Measurements from ENCODE around the gene JPH4.
"Not testable (repeated sequence)": the region's sequence is repeated elsewhere in the genome, so short reads cannot be mapped to it uniquely, and the experiment has no call there.

Gene JPH4

GRCh38 chr14:23578560-23579310, at the start of gene JPH4:
JPH4 (minus strand) TSS chr14:23578790; CDS start chr14:23577453, 1,337 bp downstream.
- DNase-seq = no peak

GRCh38 chr14:23627961-23628360, 49.4 kb upstream of the JPH4 start:
- no peak for DNase-seq

GRCh38 chr14:23626946-23627345, 48.4 kb upstream of the JPH4 start:
- DNase-seq = no peak

GRCh38 chr14:23624830-23625404, 46.3 kb upstream of the JPH4 start:
- DNase-seq = no peak

- no peak for DNase-seq
These were observed 45.4 kb upstream of the JPH4 start for GRCh38 chr14:23623962-23624361.

GRCh38 chr14:23622990-23623389, 44.4 kb upstream of the JPH4 start:
- no peak for DNase-seq

- DNase-seq = no peak
These were observed 43.5 kb upstream of the JPH4 start for GRCh38 chr14:23621932-23622730.

GRCh38 chr14:23621204-23621931, 42.8 kb upstream of the JPH4 start:
- DNase-seq = no peak

- no peak for DNase-seq
These were observed 41.6 kb upstream of the JPH4 start for GRCh38 chr14:23620177-23620702.

GRCh38 chr14:23618415-23618988, 39.9 kb upstream of the JPH4 start:
- no peak for DNase-seq

- DNase-seq = no peak
These were observed 38.9 kb upstream of the JPH4 start for GRCh38 chr14:23617539-23617938.

GRCh38 chr14:23615856-23616255, 37.3 kb upstream of the JPH4 start:
- no peak for DNase-seq

- DNase-seq = no peak
These were observed 35.8 kb upstream of the JPH4 start for GRCh38 chr14:23614395-23614828.

GRCh38 chr14:23613242-23614070, 34.9 kb upstream of the JPH4 start:
- no peak for DNase-seq

- no peak for DNase-seq
These were observed 34.2 kb upstream of the JPH4 start for GRCh38 chr14:23612802-23613201.

GRCh38 chr14:23612354-23612732, 33.8 kb upstream of the JPH4 start:
- no peak for DNase-seq

GRCh38 chr14:23610815-23611289, 32.3 kb upstream of the JPH4 start:
- no peak for DNase-seq

GRCh38 chr14:23610090-23610814, 31.7 kb upstream of the JPH4 start:
- no peak for DNase-seq

GRCh38 chr14:23609411-23610089, 31.0 kb upstream of the JPH4 start:
- not testable (repeated sequence) for DNase-seq

GRCh38 chr14:23609001-23609400, 30.4 kb upstream of the JPH4 start:
- DNase-seq = no peak
